K562 (cell line): ENCODE results near the gene PHF12. TPM values are rescaled to one million over a fixed set of nuclear protein-coding genes. Genes with fewer than 3 reads are reported as not detected.
A peak's percentile ranks its signal among the peaks of the same experiment; 100 is the strongest.

Source experiments
- microRNA counts: library from miRNA; unstranded; fragments of <30 nt; microRNA quantifications from one replicate; lab custom pipeline; 2016
- microRNA-seq: library from miRNA; unstranded; fragments of <30 nt; microRNA quantifications from one replicate; pipeline ENCODE4, GENCODE V29; 2018; ENCODE audit warnings: borderline microRNAs expressed
- polyA plus RNA-seq, 8 experiments: library from polyadenylated mRNA; depleted of rRNA in 4 of 8; stranded (reverse) in 5 of 8; unstranded in 3 of 8; fragments of >200 nt; fragmentation: Nextera tagmentation in 2 of 8; fragmentation: Illumina TruSeq in 1 of 8; extraction: Ambion mirVana in 2 of 8; extraction: Trizol in 1 of 8; gene quantifications; 2 replicates each; pipeline versions ENCODE4 v1.2.1 to v1.2.3, GENCODE V29; 2011 to 2014; ENCODE audit warnings: inconsistent platforms in 1 of 8, missing spikeins in 1 of 8
- total RNA-seq, 7 experiments: library from RNA; depleted of rRNA in 6 of 7; stranded (reverse); fragments of >200 nt in 6 of 7; fragmentation: Illumina TruSeq in 2 of 7; extraction: Trizol in 2 of 7; gene quantifications; 2 replicates each; pipeline versions ENCODE4 v1.2.1 to v1.2.3, GENCODE V29; 2011 to 2021; ENCODE audit warnings: low replicate concordance in 1 of 7

Gene PHF12
- total and polyA plus RNA-seq, 9 of the 15 experiments (the other 6 are each of a cell fraction or from before 2014, with no cell fraction given) = 0.82 to 31.3 (median 13.5) TPM

MicroRNAs encoded within 50 kb of the gene (microRNA counts, 767-probe panel; counts per million panel counts)
- microRNA hsa-miR-144-3p (lab: Ali Mortazavi, UCI) = 5,694 counts per million, percentile 93 among the panel's probes with 10 or more counts
- 5,464 counts per million, percentile 92 among the panel's probes with 10 or more counts for microRNA hsa-miR-451a (lab: Ali Mortazavi, UCI)

Small RNA genes within 50 kb of the gene (microRNA-seq; reads per million reads assigned to microRNA genes)
- gene MIR451B = not detected

Other genes with a start within 250 kb of the PHF12 start
Only the 7 nearest of the 13 such genes appear.
- 75.4 and 112 TPM in 2 replicates for gene TRAF4, start 207.5 kb downstream of the PHF12 start, total RNA-seq (2014; rRNA removed)
- gene TRAF4, start 207.5 kb downstream of the PHF12 start, total RNA-seq (2014; rRNA removed; fragmentation: Illumina TruSeq; extraction: Trizol) = 23.6 and 32.0 TPM in 2 replicates
- 45.6 and 52.6 TPM in 2 replicates for gene TRAF4, start 207.5 kb downstream of the PHF12 start, total RNA-seq (2015; rRNA removed; fragmentation: Illumina TruSeq; extraction: Trizol)
- 147 and 156 TPM in 2 replicates for gene TRAF4, start 207.5 kb downstream of the PHF12 start, total RNA-seq (2021)
- gene TRAF4, start 207.5 kb downstream of the PHF12 start, polyA plus RNA-seq (2011; rRNA removed) = 72.4 and 96.6 TPM in 2 replicates
- 85.4 and 87.7 TPM in 2 replicates for gene TRAF4, start 207.5 kb downstream of the PHF12 start, polyA plus RNA-seq (2014; fragmentation: Illumina TruSeq; extraction: Trizol)
- gene TRAF4, start 207.5 kb downstream of the PHF12 start, polyA plus RNA-seq (2014; fragmentation: Nextera tagmentation; extraction: Ambion mirVana) = 1 to 10 TPM; 2.4 to 5.0 TPM
- gene TRAF4, start 207.5 kb downstream of the PHF12 start, polyA plus RNA-seq (2014; rRNA removed) = 108 and 121 TPM in 2 replicates
- gene FAM222B, start 108.7 kb downstream of the PHF12 start, total RNA-seq (2014; rRNA removed) = 7.4 and 14.0 TPM in 2 replicates
- 7.5 and 8.5 TPM in 2 replicates for gene FAM222B, start 108.7 kb downstream of the PHF12 start, total RNA-seq (2014; rRNA removed; fragmentation: Illumina TruSeq; extraction: Trizol)
- gene FAM222B, start 108.7 kb downstream of the PHF12 start, total RNA-seq (2015; rRNA removed; fragmentation: Illumina TruSeq; extraction: Trizol) = 8.5 TPM in 2 replicates
- 31.1 and 32.9 TPM in 2 replicates for gene FAM222B, start 108.7 kb downstream of the PHF12 start, total RNA-seq (2021)
- gene FAM222B, start 108.7 kb downstream of the PHF12 start, polyA plus RNA-seq (2011; rRNA removed) = 7.3 and 8.3 TPM in 2 replicates
- gene FAM222B, start 108.7 kb downstream of the PHF12 start, polyA plus RNA-seq (2014; fragmentation: Illumina TruSeq; extraction: Trizol) = 34.5 and 34.6 TPM in 2 replicates
- gene FAM222B, start 108.7 kb downstream of the PHF12 start, polyA plus RNA-seq (2014; fragmentation: Nextera tagmentation; extraction: Ambion mirVana) = 1 to 10 TPM; 4.0 to 6.7 TPM
- 10.9 TPM in 2 replicates for gene FAM222B, start 108.7 kb downstream of the PHF12 start, polyA plus RNA-seq (2014; rRNA removed)
- gene ERAL1, start 96.5 kb downstream of the PHF12 start, total RNA-seq (2014; rRNA removed) = 65.2 and 82.2 TPM in 2 replicates
- gene ERAL1, start 96.5 kb downstream of the PHF12 start, total RNA-seq (2014; rRNA removed; fragmentation: Illumina TruSeq; extraction: Trizol) = 35.9 and 37.5 TPM in 2 replicates
- 42.2 and 44.8 TPM in 2 replicates for gene ERAL1, start 96.5 kb downstream of the PHF12 start, total RNA-seq (2015; rRNA removed; fragmentation: Illumina TruSeq; extraction: Trizol)
- 97.5 and 98.3 TPM in 2 replicates for gene ERAL1, start 96.5 kb downstream of the PHF12 start, total RNA-seq (2021)
- 123 and 132 TPM in 2 replicates for gene ERAL1, start 96.5 kb downstream of the PHF12 start, polyA plus RNA-seq (2011; rRNA removed)
- gene ERAL1, start 96.5 kb downstream of the PHF12 start, polyA plus RNA-seq (2014; fragmentation: Illumina TruSeq; extraction: Trizol) = 143 and 149 TPM in 2 replicates
- 100 to 1,000 TPM; 306 to 351 TPM for gene ERAL1, start 96.5 kb downstream of the PHF12 start, polyA plus RNA-seq (2014; fragmentation: Nextera tagmentation; extraction: Ambion mirVana)
- 106 and 135 TPM in 2 replicates for gene ERAL1, start 96.5 kb downstream of the PHF12 start, polyA plus RNA-seq (2014; rRNA removed)
- 41.7 and 47.7 TPM in 2 replicates for gene FLOT2, start 53.8 kb downstream of the PHF12 start, total RNA-seq (2014; rRNA removed)
- 22.8 and 28.5 TPM in 2 replicates for gene FLOT2, start 53.8 kb downstream of the PHF12 start, total RNA-seq (2014; rRNA removed; fragmentation: Illumina TruSeq; extraction: Trizol)
- gene FLOT2, start 53.8 kb downstream of the PHF12 start, total RNA-seq (2015; rRNA removed; fragmentation: Illumina TruSeq; extraction: Trizol) = 38.1 and 40.6 TPM in 2 replicates
- 138 and 143 TPM in 2 replicates for gene FLOT2, start 53.8 kb downstream of the PHF12 start, total RNA-seq (2021)
- 90.8 and 99.7 TPM in 2 replicates for gene FLOT2, start 53.8 kb downstream of the PHF12 start, polyA plus RNA-seq (2011; rRNA removed)
- gene FLOT2, start 53.8 kb downstream of the PHF12 start, polyA plus RNA-seq (2014; fragmentation: Illumina TruSeq; extraction: Trizol) = 87.8 and 95.5 TPM in 2 replicates
- gene FLOT2, start 53.8 kb downstream of the PHF12 start, polyA plus RNA-seq (2014; fragmentation: Nextera tagmentation; extraction: Ambion mirVana) = 10 to 100 TPM; 17.5 to 30.1 TPM
- gene FLOT2, start 53.8 kb downstream of the PHF12 start, polyA plus RNA-seq (2014; rRNA removed) = 72.2 and 72.7 TPM in 2 replicates
- 52.3 and 56.7 TPM in 2 replicates for gene DHRS13, start 48.4 kb downstream of the PHF12 start, total RNA-seq (2014; rRNA removed)
- 21.5 and 25.2 TPM in 2 replicates for gene DHRS13, start 48.4 kb downstream of the PHF12 start, total RNA-seq (2014; rRNA removed; fragmentation: Illumina TruSeq; extraction: Trizol)
- gene DHRS13, start 48.4 kb downstream of the PHF12 start, total RNA-seq (2015; rRNA removed; fragmentation: Illumina TruSeq; extraction: Trizol) = 31.2 and 33.5 TPM in 2 replicates
- gene DHRS13, start 48.4 kb downstream of the PHF12 start, total RNA-seq (2021) = 39.5 and 42.4 TPM in 2 replicates
- gene DHRS13, start 48.4 kb downstream of the PHF12 start, polyA plus RNA-seq (2011; rRNA removed) = 26.9 and 36.3 TPM in 2 replicates
- 30.2 and 32.3 TPM in 2 replicates for gene DHRS13, start 48.4 kb downstream of the PHF12 start, polyA plus RNA-seq (2014; fragmentation: Illumina TruSeq; extraction: Trizol)
- gene DHRS13, start 48.4 kb downstream of the PHF12 start, polyA plus RNA-seq (2014; fragmentation: Nextera tagmentation; extraction: Ambion mirVana) = under 1 TPM in 1 of 2 experiments, not detected in 1; 0.32 TPM
- 44.9 and 53.3 TPM in 2 replicates for gene DHRS13, start 48.4 kb downstream of the PHF12 start, polyA plus RNA-seq (2014; rRNA removed)
- gene SEZ6, start 54.5 kb upstream of the PHF12 start, total RNA-seq (2014; rRNA removed) = not detected in 2 replicates
- not detected in 2 replicates for gene SEZ6, start 54.5 kb upstream of the PHF12 start, total RNA-seq (2014; rRNA removed; fragmentation: Illumina TruSeq; extraction: Trizol)
- gene SEZ6, start 54.5 kb upstream of the PHF12 start, total RNA-seq (2015; rRNA removed; fragmentation: Illumina TruSeq; extraction: Trizol) = not detected in 2 replicates
- gene SEZ6, start 54.5 kb upstream of the PHF12 start, total RNA-seq (2021) = not detected in 2 replicates
- gene SEZ6, start 54.5 kb upstream of the PHF12 start, polyA plus RNA-seq (2011; rRNA removed) = not detected in 2 replicates
- gene SEZ6, start 54.5 kb upstream of the PHF12 start, polyA plus RNA-seq (2014; fragmentation: Illumina TruSeq; extraction: Trizol) = not detected in 2 replicates
- not detected for gene SEZ6, start 54.5 kb upstream of the PHF12 start, polyA plus RNA-seq (2014; fragmentation: Nextera tagmentation; extraction: Ambion mirVana)
- not detected in 2 replicates for gene SEZ6, start 54.5 kb upstream of the PHF12 start, polyA plus RNA-seq (2014; rRNA removed)
- gene PIPOX, start 91.6 kb upstream of the PHF12 start, total RNA-seq (2014; rRNA removed) = 0.24 and 2.2 TPM in 2 replicates
- 0.35 and 0.62 TPM in 2 replicates for gene PIPOX, start 91.6 kb upstream of the PHF12 start, total RNA-seq (2014; rRNA removed; fragmentation: Illumina TruSeq; extraction: Trizol)
- gene PIPOX, start 91.6 kb upstream of the PHF12 start, total RNA-seq (2015; rRNA removed; fragmentation: Illumina TruSeq; extraction: Trizol) = 0.38 and 0.72 TPM in 2 replicates
- gene PIPOX, start 91.6 kb upstream of the PHF12 start, total RNA-seq (2021) = 0.58 and 0.60 TPM in 2 replicates
- gene PIPOX, start 91.6 kb upstream of the PHF12 start, polyA plus RNA-seq (2011; rRNA removed) = 0.14 and 0.39 TPM in 2 replicates
- gene PIPOX, start 91.6 kb upstream of the PHF12 start, polyA plus RNA-seq (2014; fragmentation: Illumina TruSeq; extraction: Trizol) = 0.22 and 0.43 TPM in 2 replicates
- gene PIPOX, start 91.6 kb upstream of the PHF12 start, polyA plus RNA-seq (2014; fragmentation: Nextera tagmentation; extraction: Ambion mirVana) = not detected
- gene PIPOX, start 91.6 kb upstream of the PHF12 start, polyA plus RNA-seq (2014; rRNA removed) = 0.15 and 0.23 TPM in 2 replicates